Tibial artery (tissue), 4 donors: Measurements from ENCODE around the gene JAKMIP2.

ENCODE experiments used
- DNase-seq, 2 donors: peaks; one replicate each; pipeline ENCODE4 v3.0.0-alpha.2; 2019
- H3K27ac ChIP-seq, 2 donors: fragments of 200-600 bp; sonication (generic) in 1 of 2; 1 replicate in 1 of 2; 2 replicates in 1 of 2; pipeline ENCODE4 v1.5.1; 2018 to 2019; ENCODE audit warnings: mild to moderate bottlenecking in 1 of 2
- H3K27me3 ChIP-seq, 2 donors: fragments of 200-600 bp; sonication (generic) in 1 of 2; one replicate each; pipeline versions ENCODE4 v1.5.1 to v1.6.0; 2016 to 2019
- H3K36me3 ChIP-seq, 3 donors: fragments of 200-600 bp; sonication (generic) in 2 of 3; one replicate each; pipeline ENCODE4 v1.5.1; 2016 to 2019; ENCODE audit warnings: mild to moderate bottlenecking in 2 of 3
- H3K4me1 ChIP-seq, 4 donors: fragments of 200-600 bp; sonication (generic) in 2 of 4; 1 replicate in 3 of 4; 2 replicates in 1 of 4; pipeline ENCODE4 v1.5.1; 2016 to 2019
- H3K4me3 ChIP-seq, 2 donors: fragments of 200-600 bp; sonication (generic) in 1 of 2; 1 replicate in 1 of 2; 2 replicates in 1 of 2; pipeline ENCODE4 v1.5.1; 2018 to 2019; ENCODE audit warnings: mild to moderate bottlenecking in 2 of 2
- H3K9me3 ChIP-seq, 3 donors: fragments of 200-600 bp; sonication (generic) in 1 of 3; one replicate each; pipeline ENCODE4 v1.5.1; 2016 to 2019
- intact Hi-C: fragments of 100-400 bp; cut with DNase I; formaldehyde crosslinking; loops from one replicate; pipeline ENCODE4 v1.15.0; 2023; ENCODE audit warnings: low total_unique reads
- TF ChIP-seq, protein P1 (sequence below), 2 experiments: fragments of 200-600 bp in 1 of 2; fragments of 450-650 bp in 1 of 2; IDR thresholded peaks; one replicate each; pipeline ENCODE4 v1.5.1; 2017 to 2019; ENCODE audit warnings: antibody characterized with exemption in 2 of 2, mild to moderate bottlenecking in 1 of 2, moderate library complexity in 1 of 2

The JAKMIP2 gene

DNA sequence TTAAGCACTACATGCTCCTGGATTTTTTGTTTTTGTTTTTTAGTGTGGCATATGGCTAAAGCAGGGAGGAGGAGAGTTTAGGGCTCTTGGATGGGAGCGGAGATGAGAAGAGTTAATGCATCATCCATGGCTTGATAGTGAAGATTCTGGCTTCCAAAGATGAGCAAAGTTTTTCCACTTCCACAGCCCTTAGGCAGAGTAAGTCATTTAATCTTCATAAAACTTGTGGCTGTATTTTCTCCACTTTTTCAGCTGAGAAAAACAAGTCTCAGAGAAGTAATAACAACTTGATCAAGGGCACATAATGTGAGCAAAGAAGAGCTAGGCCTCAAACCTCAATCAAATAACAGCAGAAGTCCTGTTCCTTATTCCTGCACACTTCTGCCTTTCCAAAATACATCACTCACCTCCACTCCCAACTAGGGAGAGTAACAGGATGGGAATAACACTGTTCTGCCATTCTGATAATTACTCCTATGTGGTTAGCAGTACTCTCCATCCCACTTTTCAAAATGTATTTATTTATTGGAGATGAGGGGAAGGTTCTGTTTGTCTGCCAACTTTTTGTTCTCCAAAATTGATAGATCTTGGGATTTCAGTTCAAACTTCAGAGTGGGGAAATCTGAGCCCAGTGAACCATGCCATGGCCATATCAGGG lies 218.9 kb downstream of the JAKMIP2 start:
- Histone ChIP-seq H3K9me3 (no peaks in the 10 kb centered on the region), H3K27ac (no peak overlapping the region), H3K4me1 (peaks cover 0 to 4% (median 2%) of the 10 kb centered on the region in 4 donors), H3K4me3 (no peak overlapping the region), H3K27me3 (no peaks in the 10 kb centered on the region), H3K36me3 (no peaks in the 10 kb centered on the region)
- no peak for DNase-seq
- TF ChIP-seq, protein P1, sequence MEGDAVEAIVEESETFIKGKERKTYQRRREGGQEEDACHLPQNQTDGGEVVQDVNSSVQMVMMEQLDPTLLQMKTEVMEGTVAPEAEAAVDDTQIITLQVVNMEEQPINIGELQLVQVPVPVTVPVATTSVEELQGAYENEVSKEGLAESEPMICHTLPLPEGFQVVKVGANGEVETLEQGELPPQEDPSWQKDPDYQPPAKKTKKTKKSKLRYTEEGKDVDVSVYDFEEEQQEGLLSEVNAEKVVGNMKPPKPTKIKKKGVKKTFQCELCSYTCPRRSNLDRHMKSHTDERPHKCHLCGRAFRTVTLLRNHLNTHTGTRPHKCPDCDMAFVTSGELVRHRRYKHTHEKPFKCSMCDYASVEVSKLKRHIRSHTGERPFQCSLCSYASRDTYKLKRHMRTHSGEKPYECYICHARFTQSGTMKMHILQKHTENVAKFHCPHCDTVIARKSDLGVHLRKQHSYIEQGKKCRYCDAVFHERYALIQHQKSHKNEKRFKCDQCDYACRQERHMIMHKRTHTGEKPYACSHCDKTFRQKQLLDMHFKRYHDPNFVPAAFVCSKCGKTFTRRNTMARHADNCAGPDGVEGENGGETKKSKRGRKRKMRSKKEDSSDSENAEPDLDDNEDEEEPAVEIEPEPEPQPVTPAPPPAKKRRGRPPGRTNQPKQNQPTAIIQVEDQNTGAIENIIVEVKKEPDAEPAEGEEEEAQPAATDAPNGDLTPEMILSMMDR (IDR thresholded peaks at IDR 0.05): no peak
- intact Hi-C loops: loop anchor here (5.0 kb wide), 1 partner anchor 96 kb away; no protein-coding TSS in a partner anchor

DNA sequence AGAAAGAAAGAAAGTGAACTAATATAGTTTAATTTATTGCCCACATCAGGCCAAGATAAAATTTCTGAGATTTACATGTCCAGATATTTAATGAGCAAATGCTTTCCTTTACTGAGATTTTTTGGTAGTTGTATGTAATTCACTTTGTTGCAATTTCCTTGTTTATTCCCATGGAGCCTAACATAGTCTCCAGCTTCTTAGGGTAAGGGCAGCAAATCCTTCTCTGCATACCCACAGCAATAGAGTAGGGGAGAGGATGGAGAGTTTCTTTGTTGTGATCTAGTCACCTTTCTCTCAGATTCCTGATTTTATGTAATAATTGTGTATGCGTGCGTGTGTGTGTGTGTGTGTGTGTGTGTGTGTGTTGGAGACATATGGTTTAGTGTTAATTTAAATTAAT lies 221.1 kb downstream of the JAKMIP2 start:
- Histone ChIP-seq H3K4me3 (no peak overlapping the region), H3K27me3 (no peaks in the 10 kb centered on the region), H3K9me3 (no peaks in the 10 kb centered on the region), H3K4me1 (peaks cover 0 to 6% (median 2%) of the 10 kb centered on the region in 4 donors), H3K27ac (no peak overlapping the region), H3K36me3 (no peaks in the 10 kb centered on the region)
- intact Hi-C loops: loop anchor here (5.0 kb wide), 1 partner anchor 94 kb away; no protein-coding TSS in a partner anchor
- DNase-seq: no peak
- TF ChIP-seq, protein P1 (IDR thresholded peaks at IDR 0.05): no peak

DNA sequence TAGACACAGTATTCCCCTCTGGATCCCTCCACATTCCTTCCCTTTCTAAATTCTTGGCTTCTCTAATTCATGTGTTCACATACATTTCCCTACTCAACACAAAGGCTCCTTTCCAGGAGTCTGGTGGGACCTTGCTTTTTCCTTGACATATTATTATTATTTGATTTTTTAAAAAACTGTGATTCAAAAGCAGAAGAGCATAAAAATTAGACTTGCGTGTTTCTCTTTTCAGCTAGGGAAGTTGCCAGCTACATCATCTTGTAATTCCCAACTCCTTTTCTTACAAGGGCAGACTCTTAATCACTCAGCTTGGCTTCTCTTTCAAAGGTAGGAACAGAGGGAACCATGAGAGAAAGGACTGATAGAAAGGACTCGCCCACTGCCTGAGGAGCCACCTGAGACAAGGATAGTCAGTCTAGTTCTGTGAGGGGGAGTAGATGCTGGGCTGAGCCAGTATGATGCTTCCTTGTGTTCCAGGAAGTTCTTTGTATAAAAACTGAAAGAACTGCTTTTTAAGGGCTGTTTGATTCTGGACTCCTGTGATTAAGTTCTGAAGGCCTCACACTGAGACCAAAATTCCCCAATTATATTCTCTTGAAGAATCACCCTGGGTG lies 221.7 kb downstream of the JAKMIP2 start:
- H3K27me3 ChIP-seq: no peaks in the 10 kb centered on the region
- H3K36me3 ChIP-seq: no peaks in the 10 kb centered on the region
- no peak overlapping the region for H3K27ac ChIP-seq
- H3K9me3 ChIP-seq: no peaks in the 10 kb centered on the region
- H3K4me1 ChIP-seq: peaks cover 0 to 6% (median 2%) of the 10 kb centered on the region in 4 donors
- DNase-seq: no peak
- H3K4me3 ChIP-seq: no peak overlapping the region
- TF ChIP-seq, protein P1 (IDR thresholded peaks at IDR 0.05): no peak
- intact Hi-C loops: loop anchor here (5.0 kb wide), 1 partner anchor 94 kb away; no protein-coding TSS in a partner anchor

DNA sequence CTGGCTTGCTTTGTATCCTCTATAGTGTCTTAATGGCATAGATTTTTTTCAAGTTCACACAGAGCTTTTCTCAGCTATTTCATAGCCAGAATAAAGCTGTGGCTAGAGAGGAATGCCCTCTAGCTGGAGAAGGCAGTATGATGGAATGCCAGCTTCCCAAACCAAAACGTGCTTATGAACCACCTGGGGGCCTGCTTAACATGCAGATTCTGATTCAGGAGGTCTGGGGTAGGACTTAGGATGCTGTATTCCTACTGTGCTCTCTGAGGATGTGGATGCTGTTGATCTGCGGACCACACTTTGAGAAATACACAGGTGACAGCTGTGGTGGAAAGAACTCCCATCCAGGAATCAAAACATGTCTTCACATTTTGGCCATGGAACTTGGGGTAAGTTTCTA lies 222.8 kb downstream of the JAKMIP2 start:
- H3K27me3 ChIP-seq: no peaks in the 10 kb centered on the region
- no peak overlapping the region for H3K27ac ChIP-seq
- intact Hi-C loops: loop anchor here (2.0 to 5.0 kb wide), 2 partner anchors 92 to 335 kb away; no protein-coding TSS in a partner anchor
- DNase-seq: no peak
- H3K4me3 ChIP-seq: no peak overlapping the region
- TF ChIP-seq, protein P1 (IDR thresholded peaks at IDR 0.05): no peak
- peaks cover 0 to 16% (median 8%) of the 10 kb centered on the region in 4 donors for H3K4me1 ChIP-seq
- no peaks in the 10 kb centered on the region for H3K36me3 ChIP-seq
- no peaks in the 10 kb centered on the region for H3K9me3 ChIP-seq

DNA sequence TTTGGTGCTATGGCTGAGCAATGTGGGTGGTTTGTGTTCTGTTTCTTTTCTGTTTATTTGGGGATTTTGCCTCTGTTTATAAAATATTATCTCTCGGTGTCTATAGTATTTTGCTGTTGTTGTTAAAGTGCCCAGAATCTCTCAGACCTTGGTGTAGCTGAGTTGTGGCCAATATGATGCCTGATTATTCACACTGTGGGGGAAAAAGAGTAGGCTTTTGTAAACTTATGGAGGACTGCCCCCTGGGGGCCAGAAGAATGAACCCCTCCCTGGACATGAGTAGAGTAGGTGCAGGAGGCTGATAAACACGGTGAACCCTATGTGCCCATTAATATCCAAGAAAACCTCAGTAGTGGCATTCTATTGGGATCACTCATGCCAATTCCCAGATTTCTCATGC lies 223.7 kb downstream of the JAKMIP2 start:
- TF ChIP-seq, protein P1 (IDR thresholded peaks at IDR 0.05): peak; percentile 67 to 78
- Histone ChIP-seq H3K36me3 (no peaks in the 10 kb centered on the region), H3K4me1 (peaks cover 0 to 25% (median 13%) of the 10 kb centered on the region in 4 donors), H3K27me3 (no peaks in the 10 kb centered on the region), H3K27ac (peak overlapping the region in 1 of 2 donors; percentile 27), H3K9me3 (no peaks in the 10 kb centered on the region), H3K4me3 (no peak overlapping the region)
- peak; percentile 72 to 76 for DNase-seq
- intact Hi-C loops: loop anchor here (2.0 kb wide), 1 partner anchor 334 kb away; no protein-coding TSS in a partner anchor
